K562 (cell line): ENCODE results near the gene SH3BP2. TPM values are rescaled to one million over a fixed set of nuclear protein-coding genes. Genes with fewer than 3 reads are reported as not detected.

Experiments
- ATAC-seq: fragments of 200-7000 bp; cut with Tn5 transposase; 3 replicates; pipeline ENCODE4 v1.9.1; 2020; ENCODE audit warnings: moderate library complexity
- BruUV-seq: library from RNA; stranded (reverse); fragments of 400-500 nt; replicated peaks from 2 replicates; lab custom pipeline; 2021; lab: Mats Ljungman, UMichigan
- CTCF ChIA-PET: fragments of 300-600 bp; formaldehyde crosslinking; extraction: SDS; loops from one replicate; lab custom pipeline; 2021; ENCODE audit warnings: low intra/inter-chr PET ratio; lab: Yijun Ruan, JAX
- POLR2A ChIA-PET: fragments of 300-600, 350-650 bp; sonication (Branson Sonifier 250); formaldehyde crosslinking; extraction: SDS; loops from one replicate; lab custom pipeline; 2021; ENCODE audit warnings: antibody characterized with exemption, inconsistent platforms; lab: Yijun Ruan, JAX
- DNase-seq, 4 experiments: peaks; one replicate each; pipeline versions ENCODE4 v3.0.0 to v3.0.0-alpha.2; 2011 to 2018; ENCODE audit warnings: low spot score in 3 of 4, mixed read lengths in 3 of 4; ENCODE audit errors: extremely low read depth in 1 of 4
- FAIRE-seq: peaks from 2 replicates; lab custom pipeline; 2011; peaks lifted over from hg19 to GRCh38; lab: Jason Lieb, UNC
- H2AFZ ChIP-seq: 2 replicates; pipeline ENCODE4 v1.6.0; 2011; ENCODE audit warnings: low read depth, low read length, control low read depth, inconsistent platforms
- H3K27ac ChIP-seq: fragments of 200-600 bp; 3 replicates; pipeline ENCODE4 v1.8.0; 2011; ENCODE audit warnings: low read depth, mild to moderate bottlenecking, control low read depth, inconsistent platforms, low read length, moderate library complexity, mixed read lengths; ENCODE audit errors: extremely low read depth
- H3K27me3 ChIP-seq, 2 experiments: fragments of 300-600 bp in 1 of 2; 2 replicates in 1 of 2; 3 replicates in 1 of 2; pipeline versions ENCODE4 v1.6.0 to v1.8.0; 2011; ENCODE audit warnings: inconsistent platforms in 2 of 2, low read length in 2 of 2, mild to moderate bottlenecking in 1 of 2, mixed read lengths in 1 of 2, moderate library complexity in 1 of 2; ENCODE audit not compliant: control insufficient read depth in 2 of 2, insufficient read depth in 2 of 2
- H3K36me3 ChIP-seq: fragments of 300-600 bp; 3 replicates; pipeline ENCODE4 v1.8.0; 2011; ENCODE audit warnings: mild to moderate bottlenecking, low read length, inconsistent platforms; ENCODE audit not compliant: control insufficient read depth, insufficient read depth
- H3K4me1 ChIP-seq, 2 experiments: fragments of 200-600 bp in 1 of 2; replicated peaks in 1 of 2; 2 replicates in 1 of 2; 3 replicates in 1 of 2; pipeline versions ENCODE4 v1.5.1 to v1.8.0; 2011; ENCODE audit warnings: inconsistent platforms in 2 of 2, low read length in 2 of 2, mild to moderate bottlenecking in 1 of 2, mixed read lengths in 1 of 2, moderate library complexity in 1 of 2; ENCODE audit not compliant: control insufficient read depth in 2 of 2, insufficient read depth in 2 of 2
- H3K4me2 ChIP-seq: 2 replicates; pipeline ENCODE4 v1.6.1; 2011; ENCODE audit warnings: low read length, control low read depth, inconsistent platforms, mixed read lengths; ENCODE audit not compliant: insufficient read depth
- H3K4me3 ChIP-seq: fragments of 200-600 bp; sonication (generic), shearing (Covaris generic); 2 replicates; pipeline ENCODE4 v1.5.1; 2016; ENCODE audit warnings: control low read depth, inconsistent platforms
- H3K79me2 ChIP-seq: fragments of 200-600 bp; 3 replicates; pipeline ENCODE4 v1.8.0; 2011; ENCODE audit warnings: low read length, inconsistent platforms; ENCODE audit not compliant: control insufficient read depth, insufficient read depth
- H3K9ac ChIP-seq, 2 experiments: 2 replicates each; pipeline versions ENCODE4 v1.6.0 to v1.6.1; 2011; ENCODE audit warnings: low read depth in 2 of 2, low read length in 2 of 2, control low read depth in 1 of 2, inconsistent platforms in 1 of 2, mild to moderate bottlenecking in 1 of 2, mixed read lengths in 1 of 2; ENCODE audit not compliant: insufficient read depth in 1 of 2
- H3K9me1 ChIP-seq: one replicate; pipeline ENCODE4 v1.6.0; 2011; ENCODE audit warnings: inconsistent platforms, mild to moderate bottlenecking, low read length, moderate library complexity; ENCODE audit not compliant: control insufficient read depth, insufficient read depth
- H3K9me3 ChIP-seq: replicated peaks from 2 replicates; pipeline ENCODE4 v1.5.1; 2011; ENCODE audit warnings: low read depth, low read length, inconsistent platforms; ENCODE audit not compliant: control insufficient read depth, insufficient read depth
- H4K20me1 ChIP-seq: replicated peaks from 2 replicates; pipeline ENCODE4 v1.6.1; 2011; ENCODE audit warnings: low read length, inconsistent platforms, mixed read lengths; ENCODE audit not compliant: control insufficient read depth, insufficient read depth
- ELF4 ChIP-seq: fragments of 450-650 bp; formaldehyde crosslinking; IDR thresholded peaks from 2 replicates; pipeline ENCODE4 v1.4.0; 2022; ENCODE audit warnings: missing genetic modification characterization
- KDM2B ChIP-seq: fragments of 250-450 bp; sonication (Bioruptor Pico); IDR thresholded peaks from 2 replicates; pipeline ENCODE4 v1.8.0; 2021; ENCODE audit warnings: mild to moderate bottlenecking, moderate library complexity
- PKNOX1 ChIP-seq: fragments of 450-650 bp; IDR thresholded peaks from 2 replicates; pipeline ENCODE4 v1.6.1; 2016
- POLR2G ChIP-seq: fragments of 200-400 bp; formaldehyde crosslinking; IDR thresholded peaks from 2 replicates; pipeline ENCODE4 v1.6.1; 2017; ENCODE audit warnings: low read depth, mild to moderate bottlenecking, antibody characterized with exemption, low read length, moderate library complexity
- SIRT6 ChIP-seq: IDR thresholded peaks from one replicate; pipeline ENCODE4 v1.6.1; 2012; ENCODE audit warnings: low read depth, mild to moderate bottlenecking, control low read depth, inconsistent platforms, low read length, moderate library complexity
- TAF1 ChIP-seq: IDR thresholded peaks from 2 replicates; pipeline ENCODE4 v1.6.1; 2011; ENCODE audit warnings: mild to moderate bottlenecking, low read length, moderate library complexity; ENCODE audit not compliant: insufficient read depth, control insufficient read depth, severe bottlenecking; ENCODE audit errors: extremely low read depth
- ZNF551 ChIP-seq: fragments of 250-450 bp; sonication (Bioruptor Pico); IDR thresholded peaks from 2 replicates; pipeline ENCODE4 v1.5.0; 2021; ENCODE audit warnings: mild to moderate bottlenecking, moderate library complexity
- WGBS: fragments of 100-300 bp; shearing (Covaris generic); methylation state at CpG from one replicate; pipeline ENCODE4 v1.1.6; 2016; ENCODE audit warnings: low coverage, mixed read lengths; ENCODE audit not compliant: insufficient coverage; ENCODE audit errors: missing lambda C conversion rate; 5-methylcytosine and 5-hydroxymethylcytosine counted together
- in situ Hi-C: fragments of 300-500 bp; cut with MboI; formaldehyde crosslinking; loops from 4 replicates; pipeline ENCODE4 v1.15.0; 2018; ENCODE audit warnings: inconsistent platforms, mixed read lengths
- intact Hi-C: fragments of 100-400 bp; cut with micrococcal nuclease; formaldehyde crosslinking; loops from 2 replicates; pipeline ENCODE4 v1.14.2; 2022
- polyA plus RNA-seq, 8 experiments: library from polyadenylated mRNA; depleted of rRNA in 4 of 8; stranded (reverse) in 5 of 8; unstranded in 3 of 8; fragments of >200 nt; fragmentation: Nextera tagmentation in 2 of 8; fragmentation: Illumina TruSeq in 1 of 8; extraction: Ambion mirVana in 2 of 8; extraction: Trizol in 1 of 8; gene quantifications; 2 replicates each; pipeline versions ENCODE4 v1.2.1 to v1.2.3, GENCODE V29; 2011 to 2014; ENCODE audit warnings: inconsistent platforms in 1 of 8, missing spikeins in 1 of 8
- total RNA-seq, 7 experiments: library from RNA; depleted of rRNA in 6 of 7; stranded (reverse); fragments of >200 nt in 6 of 7; fragmentation: Illumina TruSeq in 2 of 7; extraction: Trizol in 2 of 7; gene quantifications; 2 replicates each; pipeline versions ENCODE4 v1.2.1 to v1.2.3, GENCODE V29; 2011 to 2021; ENCODE audit warnings: low replicate concordance in 1 of 7
- TF ChIP-seq, protein P1 (sequence below): fragments of 250-450 bp; sonication (Bioruptor Pico); IDR thresholded peaks from 2 replicates; pipeline ENCODE4 v1.4.0; 2020; ENCODE audit warnings: mild to moderate bottlenecking, moderate library complexity

Gene SH3BP2
- total and polyA plus RNA-seq, 9 of the 15 experiments (the other 6 are each of a cell fraction or from before 2014, with no cell fraction given) = 0.34 to 16.0 (median 5.1) TPM

- TF ChIP-seq, protein P1, sequence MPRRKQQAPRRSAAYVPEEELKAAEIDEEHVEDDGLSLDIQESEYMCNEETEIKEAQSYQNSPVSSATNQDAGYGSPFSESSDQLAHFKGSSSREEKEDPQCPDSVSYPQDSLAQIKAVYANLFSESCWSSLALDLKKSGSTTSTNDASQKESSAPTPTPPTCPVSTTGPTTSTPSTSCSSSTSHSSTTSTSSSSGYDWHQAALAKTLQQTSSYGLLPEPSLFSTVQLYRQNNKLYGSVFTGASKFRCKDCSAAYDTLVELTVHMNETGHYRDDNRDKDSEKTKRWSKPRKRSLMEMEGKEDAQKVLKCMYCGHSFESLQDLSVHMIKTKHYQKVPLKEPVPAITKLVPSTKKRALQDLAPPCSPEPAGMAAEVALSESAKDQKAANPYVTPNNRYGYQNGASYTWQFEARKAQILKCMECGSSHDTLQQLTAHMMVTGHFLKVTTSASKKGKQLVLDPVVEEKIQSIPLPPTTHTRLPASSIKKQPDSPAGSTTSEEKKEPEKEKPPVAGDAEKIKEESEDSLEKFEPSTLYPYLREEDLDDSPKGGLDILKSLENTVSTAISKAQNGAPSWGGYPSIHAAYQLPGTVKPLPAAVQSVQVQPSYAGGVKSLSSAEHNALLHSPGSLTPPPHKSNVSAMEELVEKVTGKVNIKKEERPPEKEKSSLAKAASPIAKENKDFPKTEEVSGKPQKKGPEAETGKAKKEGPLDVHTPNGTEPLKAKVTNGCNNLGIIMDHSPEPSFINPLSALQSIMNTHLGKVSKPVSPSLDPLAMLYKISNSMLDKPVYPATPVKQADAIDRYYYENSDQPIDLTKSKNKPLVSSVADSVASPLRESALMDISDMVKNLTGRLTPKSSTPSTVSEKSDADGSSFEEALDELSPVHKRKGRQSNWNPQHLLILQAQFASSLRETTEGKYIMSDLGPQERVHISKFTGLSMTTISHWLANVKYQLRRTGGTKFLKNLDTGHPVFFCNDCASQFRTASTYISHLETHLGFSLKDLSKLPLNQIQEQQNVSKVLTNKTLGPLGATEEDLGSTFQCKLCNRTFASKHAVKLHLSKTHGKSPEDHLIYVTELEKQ (CRISPR knock-in tag) = no peak
- TF ChIP-seq PKNOX1 (no peak), ZNF551 (CRISPR knock-in tag) (no peak), KDM2B (CRISPR knock-in tag) (no peak), SIRT6 (no peak)
Observed at GRCh38 chr4:2823301-2823670, 30.4 kb downstream of the SH3BP2 start (continued).

- no peak overlapping the region for H3K9ac ChIP-seq
- H3K9me1 ChIP-seq = peaks cover 2% of the 10 kb centered on the region
- H3K79me2 ChIP-seq = no peaks in the 10 kb centered on the region
- WGBS = 83% methylated on average over 13 of the region's 14 CpGs
- ChIA-PET POLR2A (interaction anchor here (0.5 kb wide), 1 partner anchor 259 kb away, joined by 3 read pairs; no protein-coding TSS in a partner anchor), CTCF (no interaction called here)
- no peak for FAIRE-seq
- no peak overlapping the region for H3K4me3 ChIP-seq
- in situ Hi-C loops = no loop called here
- intact Hi-C loops = no loop called here
- H3K4me2 ChIP-seq = no peak overlapping the region
- H3K4me1 ChIP-seq = peaks cover 0 to 41% of the 10 kb centered on the region in 2 experiments; a peak in 1 of 5 replicates
- no peak overlapping the region for H2AFZ ChIP-seq
- no peaks in the 10 kb centered on the region for H3K27me3 ChIP-seq
- no peak for TF ChIP-seq ELF4 (CRISPR knock-in tag)
- TF ChIP-seq POLR2G = 0 out of 2 replicates have a peak, but pooled peaks have one; percentile 2
- no peak for TF ChIP-seq TAF1
- TF ChIP-seq, all 486 proteins: peak for 1
- no peak overlapping the region for H3K27ac ChIP-seq
- no peaks in the 10 kb centered on the region for H3K36me3 ChIP-seq
- ATAC-seq (no peak), DNase-seq (no peak)
- peaks cover 5% of the 10 kb centered on the region; the same call in 1 of the 2 replicates for H4K20me1 ChIP-seq
- no peaks in the 10 kb centered on the region for H3K9me3 ChIP-seq
- BruUV-seq = no TSS peak
Observed at GRCh38 chr4:2823671-2824328, 30.9 kb downstream of the SH3BP2 start.
